ENCODE measurements around the gene DUS2. TPM values are rescaled to one million over a fixed set of nuclear protein-coding genes. Genes with fewer than 3 reads are reported as not detected.

DUS2 gene
- total RNA-seq, 1 experiment from 2014 or later = 27.3 TPM

GRCh38 chr16:68079626-68080344, 56.7 kb downstream of the DUS2 start:
- no peaks in the 10 kb centered on the region for H3K9me2 ChIP-seq (ENCODE audit: insufficient read depth)
- POLR2A ChIA-PET = no interaction called here
- H3K27me3 ChIP-seq (ENCODE audit: insufficient read depth, low read length) = no peaks in the 10 kb centered on the region
- peaks cover 0 to 2% of the 10 kb centered on the region in 2 experiments; a peak in 1 of 4 replicates for H3K4me1 ChIP-seq (ENCODE audit: control insufficient read depth in 1 of 2, insufficient read depth in 2 of 2, low read length in 2 of 2)
- CTCF ChIA-PET = no interaction called here
- peaks cover 3 to 17% of the 10 kb centered on the region in 2 experiments; a peak in 2 of 4 replicates for H3K36me3 ChIP-seq (ENCODE audit: control insufficient read depth in 1 of 2, insufficient read depth in 2 of 2, low read length in 2 of 2)
- no peak overlapping the region for H3K4me2 ChIP-seq (ENCODE audit: low read length)
- H3K4me3 ChIP-seq (replicated peaks in 1 of 2; ENCODE audit: low read depth in 1 of 2, low read length in 2 of 2) = no peak overlapping the region
- RAD21 ChIA-PET (ENCODE audit: low non-redundant PET in 1 of 2, low total read pairs in 2 of 2, uncharacterized antibody in 2 of 2, unreplicated experiment in 2 of 2) = no interaction called here
- no peak overlapping the region for H3K9ac ChIP-seq (ENCODE audit: low read length)
- no peak for DNase-seq (ENCODE audit: low read depth, low spot score)
- no peak for TF ChIP-seq ATF3 (IDR thresholded peaks at IDR 0.05)
- no peak for TF ChIP-seq YY1 (IDR thresholded peaks at IDR 0.05; ENCODE audit: extremely low read depth, insufficient replicate concordance, low read depth, low read length)
- TF ChIP-seq FOSL1 (IDR thresholded peaks at IDR 0.05; ENCODE audit: low read depth) = no peak
- TF ChIP-seq RAD21 (IDR thresholded peaks at IDR 0.05; ENCODE audit: low read depth) = no peak
- TF ChIP-seq POLR2AphosphoS5 (IDR thresholded peaks at IDR 0.05; ENCODE audit: low read depth, low read length) = no peak
- TF ChIP-seq JUND (IDR thresholded peaks at IDR 0.05) = no peak
- no peak for TF ChIP-seq SP1 (IDR thresholded peaks at IDR 0.05; ENCODE audit: low read depth)
- TF ChIP-seq SRF (IDR thresholded peaks at IDR 0.05; ENCODE audit: low read depth) = no peak
- TF ChIP-seq ZFX (IDR thresholded peaks at IDR 0.05) = no peak
- TF ChIP-seq ZNF274 (IDR thresholded peaks at IDR 0.05; ENCODE audit: low read depth, low read length) = no peak
- H3K9me3 ChIP-seq (ENCODE audit: control insufficient read depth in 1 of 2, insufficient read depth in 1 of 2, low read depth in 1 of 2, low read length in 2 of 2) = no peaks in the 10 kb centered on the region
- no peaks in the 10 kb centered on the region for H3K79me2 ChIP-seq (ENCODE audit: insufficient read depth, low read length)
- no peak for ATAC-seq
- H2AFZ ChIP-seq (ENCODE audit: low read depth, low read length, poor library complexity, severe bottlenecking) = no peak overlapping the region
- no peaks in the 10 kb centered on the region for H4K20me1 ChIP-seq (ENCODE audit: insufficient read depth)
- BruUV-seq (replicated peaks) = no TSS peak
- intact Hi-C loops (cut with micrococcal nuclease) = no loop called here
- H3K27ac ChIP-seq (ENCODE audit: low read depth, low read length) = no peak overlapping the region

All from HCT116 (cell line).